ENCODE results near the gene PLA2G4E. TPM values are rescaled to one million over a fixed set of nuclear protein-coding genes. Genes with fewer than 3 reads are reported as not detected.

PLA2G4E gene
- total RNA-seq, 1 donor from 2014 or later: not detected

DNA sequence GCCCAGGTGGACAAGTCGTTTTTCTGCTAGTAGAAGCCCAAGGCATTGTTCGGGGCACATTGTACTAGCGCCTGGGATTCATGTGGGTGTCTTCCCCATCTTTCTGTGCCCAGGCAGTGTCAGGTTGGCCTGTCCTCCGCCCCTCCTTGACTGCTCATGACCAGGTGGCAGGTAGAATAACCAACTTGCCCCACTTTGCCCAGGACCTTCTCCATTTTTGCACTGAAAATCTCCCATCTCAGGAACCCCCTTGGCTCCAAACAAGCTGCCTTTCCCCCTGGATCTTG lies 39.6 kb upstream of the PLA2G4E start:
- peaks cover 11% of the 10 kb centered on the region for H3K4me1 Mint-ChIP-seq
- no peak for DNase-seq
- H3K36me3 Mint-ChIP-seq (ENCODE audit: low read depth): no peaks in the 10 kb centered on the region
- no peak overlapping the region for H3K4me3 Mint-ChIP-seq
- H3K27me3 Mint-ChIP-seq: peaks cover 28% of the 10 kb centered on the region
- intact Hi-C loops (cut with micrococcal nuclease): no loop called here
- H3K27ac Mint-ChIP-seq: no peak overlapping the region
- H3K9me3 Mint-ChIP-seq: no peaks in the 10 kb centered on the region

DNA sequence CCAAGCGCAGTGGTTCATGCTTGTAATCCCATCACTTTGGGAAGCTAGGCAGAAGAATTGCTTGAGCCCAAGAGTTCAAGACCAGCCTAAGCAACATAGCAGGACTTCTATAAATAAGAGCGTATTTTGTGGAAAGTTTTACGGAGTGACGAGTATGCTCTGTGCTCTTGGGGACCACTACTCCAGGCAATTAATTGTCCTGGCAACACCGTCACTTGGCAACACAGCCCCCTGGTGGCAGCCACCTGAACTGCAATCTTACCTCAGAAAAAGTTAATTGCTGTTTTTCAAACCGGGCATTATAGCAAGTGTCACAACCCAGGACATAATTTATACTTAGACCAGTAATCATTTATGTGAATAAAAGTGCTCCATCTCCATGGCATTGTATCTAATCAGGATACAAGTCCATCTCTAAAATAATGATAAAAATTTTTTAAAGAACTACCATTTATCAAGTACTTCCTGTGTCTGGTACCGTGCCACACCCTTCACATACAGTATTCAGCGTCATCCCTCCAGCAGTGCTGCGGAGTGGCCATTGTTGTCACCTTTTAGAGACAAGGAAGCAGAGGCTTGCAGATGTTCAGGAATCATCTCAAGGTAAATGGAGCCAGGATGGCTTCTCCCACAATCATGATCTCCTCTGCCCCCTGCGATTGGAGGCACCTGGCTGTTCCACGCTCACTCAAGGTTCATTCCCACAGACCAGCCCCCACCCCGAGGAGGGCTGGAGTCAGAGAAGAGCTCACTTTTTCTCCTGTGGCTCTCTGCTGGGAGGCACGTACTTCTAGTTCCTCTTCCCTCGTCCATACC lies 39.0 kb upstream of the PLA2G4E start:
- peaks cover 11% of the 10 kb centered on the region for H3K4me1 Mint-ChIP-seq
- no peak overlapping the region for H3K4me3 Mint-ChIP-seq
- peak; percentile 91 for DNase-seq
- no peak overlapping the region for H3K27ac Mint-ChIP-seq
- H3K9me3 Mint-ChIP-seq: no peaks in the 10 kb centered on the region
- H3K27me3 Mint-ChIP-seq: peaks cover 33% of the 10 kb centered on the region
- no peaks in the 10 kb centered on the region for H3K36me3 Mint-ChIP-seq (ENCODE audit: low read depth)
- intact Hi-C loops (cut with micrococcal nuclease): loop anchor here (1.0 kb wide), 1 partner anchor 71 kb away; no protein-coding TSS in a partner anchor

DNA sequence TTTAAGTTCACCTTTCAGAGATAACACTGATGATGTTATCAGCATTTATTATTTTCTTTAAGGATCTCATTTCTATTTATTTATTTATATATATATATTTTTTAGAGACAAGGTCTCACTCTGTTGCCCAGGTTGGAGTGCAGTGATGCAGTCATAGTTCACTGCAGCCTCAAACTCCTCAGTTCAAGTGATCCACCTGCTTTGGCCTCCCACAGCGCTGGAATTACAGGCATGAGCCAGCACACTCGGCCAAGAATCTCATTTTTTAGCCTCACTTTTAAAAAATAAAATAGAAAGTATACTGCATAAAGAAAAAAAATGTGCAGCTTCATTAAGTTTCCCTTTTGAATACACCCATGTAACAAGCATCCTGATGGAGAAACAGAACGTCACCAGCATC lies 37.9 kb upstream of the PLA2G4E start:
- Mint-ChIP-seq H3K36me3 (ENCODE audit: low read depth) (no peaks in the 10 kb centered on the region), H3K27me3 (peaks cover 37% of the 10 kb centered on the region)

DNA sequence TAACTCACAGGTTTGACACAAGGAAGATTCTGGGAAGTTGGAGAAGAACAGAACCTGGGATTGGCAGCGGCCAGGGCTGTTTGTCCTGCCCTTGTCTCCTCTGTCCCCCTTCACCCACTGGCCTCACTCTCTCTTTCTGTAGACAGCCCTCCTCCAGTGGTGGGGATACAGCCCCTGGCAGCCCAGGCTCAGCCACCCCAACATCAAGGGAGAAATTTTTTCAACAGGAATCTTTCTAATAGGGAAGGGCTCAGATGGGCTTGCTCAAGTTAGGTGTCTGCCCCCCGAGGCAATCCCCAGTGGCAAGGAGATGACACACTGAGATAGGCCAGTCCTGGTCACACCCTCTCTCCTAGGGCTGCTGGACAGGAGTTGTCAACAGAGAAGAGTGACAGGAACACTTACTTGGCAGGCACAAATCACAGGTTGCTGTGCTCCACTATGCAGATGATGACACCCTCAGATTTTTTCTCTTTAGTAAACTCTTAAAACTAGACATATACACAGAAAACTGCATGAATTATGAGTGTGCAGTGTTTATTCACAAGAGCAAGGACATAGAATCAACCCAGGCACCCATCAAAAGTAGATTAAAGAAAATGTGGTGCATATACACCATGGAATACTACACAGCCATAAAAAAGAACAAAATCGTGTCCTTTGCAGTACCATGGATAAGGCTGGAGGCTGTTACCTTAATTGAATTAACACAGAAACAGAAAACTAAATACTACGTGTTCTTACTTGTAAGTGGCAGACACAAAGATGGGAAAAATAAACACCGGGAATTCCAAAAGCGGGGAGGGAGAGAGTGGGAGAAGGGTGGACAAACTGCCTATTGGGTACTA lies 37.2 kb upstream of the PLA2G4E start:
- intact Hi-C loops (cut with micrococcal nuclease): no loop called here
- H3K27me3 Mint-ChIP-seq: peaks cover 42% of the 10 kb centered on the region
- DNase-seq: no peak
- no peaks in the 10 kb centered on the region for H3K9me3 Mint-ChIP-seq
- no peak overlapping the region for H3K4me3 Mint-ChIP-seq
- H3K4me1 Mint-ChIP-seq: peaks cover 11% of the 10 kb centered on the region
- H3K36me3 Mint-ChIP-seq (ENCODE audit: low read depth): no peaks in the 10 kb centered on the region
- H3K27ac Mint-ChIP-seq: no peak overlapping the region

More for the DNA sequence above, 37.9 kb upstream of the PLA2G4E start:
- Mint-ChIP-seq H3K9me3 (no peaks in the 10 kb centered on the region), H3K4me3 (no peak overlapping the region), H3K27ac (no peak overlapping the region), H3K4me1 (peaks cover 11% of the 10 kb centered on the region)
- intact Hi-C loops (cut with micrococcal nuclease): loop anchor here (1.0 kb wide), 1 partner anchor 69 kb away; no protein-coding TSS in a partner anchor
- no peak for DNase-seq

DNA sequence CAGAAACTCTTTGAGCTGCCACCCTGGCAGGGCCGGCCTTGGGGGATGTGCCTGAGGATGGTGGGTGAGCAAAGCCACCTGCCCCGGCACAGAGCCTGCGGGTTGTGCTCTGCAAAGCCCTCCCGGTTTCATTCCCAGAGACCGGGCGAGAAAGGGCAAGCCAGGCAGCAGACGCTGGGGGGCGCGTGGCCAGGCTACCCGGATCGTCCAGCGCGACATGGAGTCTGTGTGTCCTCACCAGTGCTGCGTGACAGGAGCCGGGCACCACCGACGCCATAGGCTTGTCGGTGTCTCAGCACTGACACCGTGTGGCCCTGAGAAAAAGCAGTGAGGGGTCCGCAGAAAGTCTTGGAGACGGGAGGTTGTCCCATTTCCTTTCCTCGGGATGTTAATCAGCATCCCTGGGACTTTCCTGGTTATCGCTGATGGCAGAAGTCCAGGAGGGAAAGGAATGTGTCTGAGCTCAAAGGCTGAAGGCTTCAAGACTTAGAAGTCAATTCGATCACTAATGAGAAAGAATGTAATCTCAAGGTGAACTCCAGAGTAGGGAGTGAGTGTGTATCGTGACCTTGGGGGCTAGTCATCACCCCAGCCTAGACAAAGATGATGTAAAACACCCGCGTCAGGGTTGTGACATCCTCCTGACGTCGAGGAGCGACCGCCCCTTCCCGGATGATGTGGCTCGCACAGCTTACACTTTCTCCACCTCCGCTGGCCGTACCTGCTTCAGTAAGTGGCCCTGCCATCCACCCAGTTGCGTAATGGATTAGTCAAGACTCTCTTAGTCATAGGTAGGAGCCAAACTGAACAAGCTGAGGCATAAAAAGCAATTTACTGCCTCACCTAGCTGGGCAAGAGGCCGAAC lies 36.3 kb upstream of the PLA2G4E start:
- peaks cover 11% of the 10 kb centered on the region for H3K4me1 Mint-ChIP-seq
- H3K27ac Mint-ChIP-seq: peak overlapping the region; percentile 37
- H3K4me3 Mint-ChIP-seq: peak overlapping the region; percentile 51
- H3K9me3 Mint-ChIP-seq: no peaks in the 10 kb centered on the region
- peaks cover 44% of the 10 kb centered on the region for H3K27me3 Mint-ChIP-seq
- DNase-seq: peak; percentile 82
- H3K36me3 Mint-ChIP-seq (ENCODE audit: low read depth): no peaks in the 10 kb centered on the region
- intact Hi-C loops (cut with micrococcal nuclease): no loop called here

DNA sequence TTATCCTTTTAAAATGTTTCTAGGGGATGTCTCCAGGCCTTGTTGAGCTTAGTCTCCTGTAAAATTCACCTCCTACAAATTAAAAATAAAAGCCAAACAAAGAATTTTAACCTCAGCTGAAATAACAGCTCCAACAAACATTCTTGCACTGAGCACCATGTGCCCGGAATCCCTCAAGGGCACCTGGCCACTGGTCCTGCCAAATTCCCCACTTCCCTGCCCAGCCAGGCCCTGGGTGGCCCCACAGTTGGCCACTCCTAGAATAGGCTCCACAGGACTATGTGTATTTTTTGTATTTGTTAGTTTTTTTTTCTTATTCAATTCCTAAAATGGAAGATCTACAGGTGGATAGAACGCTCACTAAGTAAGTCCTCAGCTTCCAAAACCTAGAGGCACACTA lies 33.1 kb upstream of the PLA2G4E start:
- peaks cover 48% of the 10 kb centered on the region for H3K27me3 Mint-ChIP-seq
- H3K36me3 Mint-ChIP-seq (ENCODE audit: low read depth): no peaks in the 10 kb centered on the region
- intact Hi-C loops (cut with micrococcal nuclease): no loop called here
- no peak for DNase-seq
- H3K4me3 Mint-ChIP-seq: no peak overlapping the region
- H3K4me1 Mint-ChIP-seq: peaks cover 11% of the 10 kb centered on the region
- H3K27ac Mint-ChIP-seq: no peak overlapping the region
- H3K9me3 Mint-ChIP-seq: no peaks in the 10 kb centered on the region

DNA sequence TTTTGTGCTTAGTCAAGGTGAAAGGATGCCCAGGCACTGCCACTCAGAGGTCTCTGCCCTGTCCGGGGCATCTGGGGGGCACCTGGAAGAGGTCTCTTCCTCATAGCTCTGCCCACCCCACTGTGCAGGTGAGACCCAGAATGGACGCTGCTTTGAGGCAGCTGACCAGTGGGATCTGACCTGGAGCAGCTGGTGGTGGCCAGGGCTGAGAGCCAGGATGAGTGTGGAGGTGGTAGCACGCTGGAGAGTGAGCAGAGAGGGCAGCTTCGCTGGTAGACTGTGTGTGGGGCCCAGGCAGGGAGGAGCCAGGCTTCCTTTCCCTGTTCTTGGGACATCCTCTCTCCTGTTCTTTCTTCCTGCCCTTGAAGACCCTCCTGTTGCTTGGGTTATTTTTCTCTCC lies 32.2 kb upstream of the PLA2G4E start:
- intact Hi-C loops (cut with micrococcal nuclease): no loop called here
- Mint-ChIP-seq H3K27me3 (peaks cover 44% of the 10 kb centered on the region), H3K36me3 (ENCODE audit: low read depth) (no peaks in the 10 kb centered on the region), H3K4me3 (no peak overlapping the region), H3K4me1 (peaks cover 11% of the 10 kb centered on the region), H3K9me3 (no peaks in the 10 kb centered on the region), H3K27ac (no peak overlapping the region)
- DNase-seq: no peak

DNA sequence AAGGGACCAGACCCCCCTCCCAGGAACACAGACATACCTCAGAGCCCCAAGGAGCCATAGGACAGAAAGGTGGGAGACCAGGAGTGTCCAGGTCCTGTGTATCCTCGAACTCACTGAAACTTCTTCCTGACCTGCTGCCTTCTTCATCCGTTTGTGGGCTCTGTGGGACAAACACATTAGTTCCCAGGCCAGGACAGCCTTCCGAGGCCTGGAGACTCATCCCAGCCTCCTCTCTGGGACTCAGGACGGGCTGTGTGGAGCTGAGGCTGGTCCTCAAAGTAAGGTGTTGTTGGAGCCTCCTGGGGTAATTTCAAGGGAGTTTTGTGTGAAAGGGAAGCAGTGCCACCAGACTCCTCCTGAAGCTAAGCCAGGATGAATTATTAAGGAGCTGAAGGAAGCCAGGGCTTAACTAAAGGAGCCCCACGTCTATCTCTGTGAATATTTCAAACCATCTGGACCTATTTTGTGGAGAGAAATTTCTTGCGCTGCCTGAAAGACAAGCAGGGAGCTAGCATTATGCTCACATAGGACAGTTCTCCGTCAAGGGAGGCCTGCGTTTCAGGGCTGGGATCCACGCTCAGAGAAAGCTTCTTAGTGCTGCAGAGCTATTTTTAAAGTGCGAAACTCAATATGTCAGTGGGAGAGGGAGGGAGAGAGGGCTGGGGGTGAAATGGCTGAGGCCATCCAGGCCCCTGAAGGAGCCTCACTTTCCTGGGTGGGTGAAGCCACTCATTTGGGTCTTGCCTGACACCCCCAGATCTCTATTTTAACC lies 29.8 kb upstream of the PLA2G4E start:
- Mint-ChIP-seq H3K4me1 (peaks cover under 1% of the 10 kb centered on the region), H3K4me3 (no peak overlapping the region), H3K27ac (no peak overlapping the region), H3K9me3 (no peaks in the 10 kb centered on the region), H3K27me3 (peaks cover 27% of the 10 kb centered on the region), H3K36me3 (ENCODE audit: low read depth) (no peaks in the 10 kb centered on the region)
- intact Hi-C loops (cut with micrococcal nuclease): no loop called here
- no peak for DNase-seq

DNA sequence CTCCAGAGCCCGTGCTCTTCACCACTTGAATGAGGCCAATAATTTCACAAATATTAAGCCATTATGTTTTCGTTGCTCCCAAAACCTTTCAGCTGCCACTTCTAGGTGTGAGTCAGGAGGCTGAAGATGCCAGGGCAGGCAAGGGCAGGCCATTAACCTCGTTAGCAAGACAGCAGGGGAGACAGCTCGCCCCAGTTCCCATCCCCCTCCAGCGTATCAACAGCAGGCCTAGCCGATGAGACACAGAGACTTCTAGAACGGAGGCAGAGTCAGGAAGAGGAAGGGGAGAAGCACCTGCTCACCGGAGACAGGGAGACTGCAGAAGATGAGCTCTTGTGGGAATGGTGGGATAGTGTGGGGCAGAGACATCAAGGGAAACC lies 28.0 kb upstream of the PLA2G4E start:
- H3K36me3 Mint-ChIP-seq (ENCODE audit: low read depth): no peaks in the 10 kb centered on the region
- no peak for DNase-seq
- H3K9me3 Mint-ChIP-seq: no peaks in the 10 kb centered on the region
- H3K4me3 Mint-ChIP-seq: no peak overlapping the region
- H3K27me3 Mint-ChIP-seq: peaks cover 16% of the 10 kb centered on the region
- intact Hi-C loops (cut with micrococcal nuclease): no loop called here
- H3K27ac Mint-ChIP-seq: no peak overlapping the region
- peaks cover 8% of the 10 kb centered on the region for H3K4me1 Mint-ChIP-seq

DNA sequence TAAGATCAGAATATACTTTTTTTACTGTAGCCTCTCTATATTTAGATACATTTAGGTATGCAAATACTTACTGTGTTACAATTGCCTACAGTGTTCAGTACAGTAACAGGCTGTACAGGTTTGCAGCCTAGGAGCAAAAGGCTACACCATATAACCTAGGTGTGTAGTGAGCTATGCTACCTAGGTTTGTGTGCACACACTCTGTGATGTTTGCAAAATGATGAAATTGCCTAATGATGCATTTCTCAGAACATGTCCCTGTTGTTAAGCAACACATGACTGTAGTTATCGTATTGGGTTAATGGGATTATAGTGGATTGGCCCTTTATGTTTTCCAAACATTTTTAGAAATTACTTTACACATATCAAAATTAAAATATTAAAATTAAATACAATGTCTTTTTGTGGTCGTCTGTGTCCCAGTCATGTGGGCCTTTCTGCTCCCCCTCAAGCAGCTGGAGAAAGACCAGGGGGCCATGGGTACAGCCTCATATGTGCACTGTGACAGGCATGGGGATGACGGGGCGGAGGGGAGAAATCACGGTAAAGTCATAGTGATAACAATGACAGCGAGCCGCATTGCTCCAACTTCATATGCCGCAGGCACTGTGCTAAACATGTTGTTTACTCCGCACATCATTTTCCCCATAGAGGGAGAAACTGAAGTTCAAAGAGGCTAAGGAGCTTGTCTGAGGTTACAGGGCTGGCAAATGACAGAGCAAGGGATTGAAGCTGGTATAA lies 27.4 kb upstream of the PLA2G4E start:
- intact Hi-C loops (cut with micrococcal nuclease): no loop called here
- no peaks in the 10 kb centered on the region for H3K36me3 Mint-ChIP-seq (ENCODE audit: low read depth)
- DNase-seq: no peak
- no peak overlapping the region for H3K4me3 Mint-ChIP-seq
- no peak overlapping the region for H3K27ac Mint-ChIP-seq
- H3K9me3 Mint-ChIP-seq: no peaks in the 10 kb centered on the region
- H3K4me1 Mint-ChIP-seq: peaks cover 8% of the 10 kb centered on the region
- peaks cover 12% of the 10 kb centered on the region for H3K27me3 Mint-ChIP-seq

DNA sequence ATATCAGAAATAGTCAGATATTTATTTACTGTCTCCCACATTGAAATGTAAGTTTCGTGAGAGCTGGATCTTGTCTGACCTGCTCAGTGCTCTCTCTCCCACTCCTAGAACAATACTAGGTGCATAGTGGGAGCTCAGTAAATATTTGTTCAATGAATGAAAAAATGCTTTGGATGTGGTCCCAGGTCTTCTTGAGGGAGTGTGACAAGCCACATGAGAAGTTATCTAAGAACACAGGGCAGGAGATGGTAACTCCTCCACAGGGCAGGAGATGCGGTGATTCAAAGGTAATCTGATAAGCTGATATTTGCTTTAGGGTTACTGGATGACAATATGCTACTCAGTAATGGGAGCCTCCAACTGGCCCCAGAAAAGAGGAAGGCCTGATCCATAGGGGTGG lies 25.8 kb upstream of the PLA2G4E start:
- intact Hi-C loops (cut with micrococcal nuclease): no loop called here
- H3K27me3 Mint-ChIP-seq: peaks cover 8% of the 10 kb centered on the region
- no peaks in the 10 kb centered on the region for H3K36me3 Mint-ChIP-seq (ENCODE audit: low read depth)
- H3K4me3 Mint-ChIP-seq: no peak overlapping the region
- H3K27ac Mint-ChIP-seq: no peak overlapping the region
- no peak for DNase-seq
- peaks cover 8% of the 10 kb centered on the region for H3K4me1 Mint-ChIP-seq
- H3K9me3 Mint-ChIP-seq: no peaks in the 10 kb centered on the region

DNA sequence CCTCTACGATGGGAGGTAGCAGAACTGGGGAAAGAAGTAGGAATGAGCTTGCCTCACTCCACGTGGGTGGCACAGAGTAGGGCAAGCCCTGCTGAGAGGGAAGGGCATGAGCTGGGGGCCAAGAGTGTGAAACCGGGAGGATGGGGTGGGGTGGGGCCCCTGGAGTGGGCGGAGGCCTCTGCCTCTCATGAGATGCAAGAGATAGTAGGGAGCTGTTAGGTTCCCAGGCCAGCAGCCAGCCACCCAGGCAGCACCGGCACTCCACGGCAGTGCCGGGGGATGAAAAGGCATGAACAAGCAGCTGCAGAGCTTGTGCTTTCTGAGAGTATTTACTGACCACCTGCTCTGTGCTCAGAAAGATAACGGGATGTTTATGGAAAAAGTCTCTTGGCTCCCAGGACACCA lies 24.4 kb upstream of the PLA2G4E start:
- Mint-ChIP-seq H3K27ac (no peak overlapping the region), H3K4me3 (no peak overlapping the region)

More for the DNA sequence above, 24.4 kb upstream of the PLA2G4E start:
- Mint-ChIP-seq H3K4me1 (peaks cover 8% of the 10 kb centered on the region), H3K36me3 (ENCODE audit: low read depth) (no peaks in the 10 kb centered on the region), H3K27me3 (peaks cover 8% of the 10 kb centered on the region), H3K9me3 (no peaks in the 10 kb centered on the region)
- no peak for DNase-seq
- intact Hi-C loops (cut with micrococcal nuclease): no loop called here

Measured in activated CD4-positive, alpha-beta T cell treated with anti-CD3 and anti-CD28 coated beads, Interleukin-2, amount 10 ng/mL, durations not matched to agents 24 days and 14 days (primary cell).